HFF-Myc (cell line): ENCODE data around the gene MYOCOS.

Experiments
- DNase-seq: peaks from one replicate; pipeline ENCODE4 v3.0.0-alpha.2; 2011; ENCODE audit warnings: low read depth; ENCODE audit errors: extremely low read depth
- H3K4me3 ChIP-seq: replicated peaks from 2 replicates; pipeline ENCODE4 v1.5.1; 2011; ENCODE audit warnings: low read depth, mild to moderate bottlenecking, control low read depth, low read length
- CTCF ChIP-seq: IDR thresholded peaks from 2 replicates; pipeline ENCODE4 v1.5.1; 2012; ENCODE audit warnings: mild to moderate bottlenecking, low read depth, low read length, control low read depth; ENCODE audit errors: missing control alignments

Gene MYOCOS

GRCh38 chr1:171641076-171641864, 19.2 kb downstream of the MYOCOS start:
- no peak for TF ChIP-seq CTCF
- no peak for DNase-seq
- H3K4me3 ChIP-seq = no peak overlapping the region

GRCh38 chr1:171642197-171642596, 20.2 kb downstream of the MYOCOS start:
- no peak for TF ChIP-seq CTCF
- DNase-seq = no peak
- no peak overlapping the region for H3K4me3 ChIP-seq

GRCh38 chr1:171643156-171643555, 21.1 kb downstream of the MYOCOS start:
- H3K4me3 ChIP-seq = no peak overlapping the region
- no peak for DNase-seq
- no peak for TF ChIP-seq CTCF

- peak; percentile 86 for TF ChIP-seq CTCF
- peak; percentile 89 for DNase-seq
- H3K4me3 ChIP-seq = no peak overlapping the region
Observed at GRCh38 chr1:171644805-171645483, 22.9 kb downstream of the MYOCOS start.

- peak; percentile 93 for DNase-seq
- TF ChIP-seq CTCF = no peak
- no peak overlapping the region for H3K4me3 ChIP-seq
Observed at GRCh38 chr1:171645553-171646248, 23.7 kb downstream of the MYOCOS start.

- no peak overlapping the region for H3K4me3 ChIP-seq
- DNase-seq = no peak
- TF ChIP-seq CTCF = no peak
Observed at GRCh38 chr1:171646249-171646560, 24.2 kb downstream of the MYOCOS start.
